Sigmoid colon (tissue), 7 donors: ENCODE data around the gene PGM1. TPM values are rescaled to one million over a fixed set of nuclear protein-coding genes. Genes with fewer than 3 reads are reported as not detected.

Experiments
- DNase-seq: peaks from one replicate; pipeline ENCODE4 v3.0.0-alpha.2; 2019
- H3K27ac ChIP-seq, 4 donors: fragments of 200-600 bp; sonication (generic); one replicate each; pipeline ENCODE4 v1.5.1; 2016 to 2019; ENCODE audit warnings: mild to moderate bottlenecking in 1 of 4
- H3K27me3 ChIP-seq, 3 donors: fragments of 200-600 bp; sonication (generic); one replicate each; pipeline ENCODE4 v1.5.1; 2019; ENCODE audit warnings: mild to moderate bottlenecking in 1 of 3
- H3K36me3 ChIP-seq, 4 donors: fragments of 200-600 bp; sonication (generic); one replicate each; pipeline ENCODE4 v1.5.1; 2016 to 2019
- H3K4me1 ChIP-seq, 4 donors: fragments of 200-600 bp; sonication (generic); one replicate each; pipeline ENCODE4 v1.5.1; 2017 to 2019
- H3K4me3 ChIP-seq, 4 donors: fragments of 200-600 bp; sonication (generic); one replicate each; pipeline ENCODE4 v1.5.1; 2017 to 2019; ENCODE audit warnings: mild to moderate bottlenecking in 2 of 4, moderate library complexity in 1 of 4
- H3K9me3 ChIP-seq, 4 donors: fragments of 200-600 bp in 3 of 4; sonication (generic) in 3 of 4; one replicate each; pipeline versions ENCODE4 v1.5.1 to v1.6.1; 2013 to 2019
- EP300 ChIP-seq, 4 donors: sonication (generic); formaldehyde crosslinking; IDR thresholded peaks; one replicate each; pipeline ENCODE4 v1.6.1; 2017; ENCODE audit warnings: antibody characterized with exemption in 4 of 4
- POLR2A ChIP-seq, 2 donors: fragments of 450-650 bp; IDR thresholded peaks; one replicate each; pipeline ENCODE4 v1.6.1; 2016; ENCODE audit warnings: antibody characterized with exemption in 2 of 2, mild to moderate bottlenecking in 2 of 2, moderate library complexity in 2 of 2
- POLR2AphosphoS5 ChIP-seq, 4 donors: sonication (generic); formaldehyde crosslinking; IDR thresholded peaks; one replicate each; pipeline ENCODE4 v1.6.1; 2017; ENCODE audit warnings: antibody characterized with exemption in 4 of 4
- WGBS, 2 donors: extraction: QIAGEN DNeasy Blood & Tissue Kit; methylation state at CpG; one replicate each; pipeline ENCODE4 v1.1.7; 2013; 5-methylcytosine and 5-hydroxymethylcytosine counted together
- intact Hi-C: fragments of 100-400 bp; cut with DNase I; formaldehyde crosslinking; loops from one replicate; pipeline ENCODE4 v1.15.1; 2023
- polyA plus RNA-seq, 3 donors: library from polyadenylated mRNA; stranded (reverse); fragments of 200-250 nt; gene quantifications; one replicate each; pipeline ENCODE4 v1.2.3, GENCODE V29; 2013
- small RNA-seq, 3 donors: library from RNA; depleted of rRNA; stranded (forward); fragments of <200 nt; gene quantifications; one replicate each; pipeline ENCODE3, GENCODE V24; 2016
- total RNA-seq, 4 donors: library from RNA; depleted of rRNA; stranded (reverse); fragments of >200 nt; gene quantifications; one replicate each; pipeline ENCODE4 v1.1.0, GENCODE V29; 2016
- TF ChIP-seq, protein P1 (sequence below), 4 experiments: fragments of 450-650 bp in 3 of 4; fragments of 200-600 bp in 1 of 4; IDR thresholded peaks; one replicate each; pipeline ENCODE4 v1.5.1; 2016 to 2019; ENCODE audit warnings: antibody characterized with exemption in 4 of 4, mild to moderate bottlenecking in 3 of 4, moderate library complexity in 2 of 4
- donor health status: healthy with polysubstance abuse.
- donor health status: Bipolar disorder and iron deficiency.
- donor health status: healthy.

Gene PGM1
- total and polyA plus RNA-seq, 7 donors: 36.1 to 59.6 (median 53.5) TPM

DNA sequence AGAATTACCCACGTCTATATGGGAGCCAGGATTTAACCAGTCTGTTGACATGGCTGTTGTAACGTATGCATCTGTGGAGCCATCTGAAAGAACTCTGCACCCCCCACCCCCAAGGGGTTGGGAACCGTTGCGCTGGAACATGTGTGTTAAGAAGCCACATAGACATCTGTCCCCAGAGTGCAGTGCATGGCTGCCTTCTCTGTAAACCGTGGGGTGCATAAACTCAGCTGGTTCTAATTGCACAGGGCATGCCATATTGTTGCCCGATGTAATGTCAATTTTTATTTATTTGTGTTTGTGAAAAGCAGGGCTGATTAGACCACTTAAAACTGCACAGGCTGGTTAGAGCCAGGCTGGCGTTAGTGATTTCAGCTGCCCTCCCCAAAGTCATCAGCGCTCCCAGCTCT lies 110.5 kb downstream of the PGM1 start:
- intact Hi-C loops: no loop called here

DNA sequence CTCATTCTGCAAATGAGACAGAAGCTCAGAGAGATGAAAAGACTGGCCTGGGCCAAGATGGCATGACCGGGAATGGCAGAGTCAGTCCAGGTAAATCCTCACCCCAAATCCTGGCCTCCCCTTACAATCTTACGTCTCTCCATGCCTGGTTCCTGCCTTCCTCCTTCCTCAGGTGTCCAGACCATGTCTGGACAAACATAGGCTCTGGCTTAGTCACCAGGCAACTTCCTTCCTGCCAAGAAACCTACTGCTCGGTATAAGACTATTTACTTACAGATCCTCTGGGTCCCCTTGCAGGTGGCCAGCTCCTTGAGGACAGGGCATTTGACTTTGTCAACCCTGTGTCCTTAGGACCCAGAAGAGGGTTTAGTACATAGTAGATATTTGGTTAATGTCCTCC lies 111.2 kb downstream of the PGM1 start:
- Histone ChIP-seq H3K27me3 (no peaks in the 10 kb centered on the region), H3K4me1 (peaks cover 0 to 21% (median 7%) of the 10 kb centered on the region in 4 donors), H3K36me3 (no peaks in the 10 kb centered on the region), H3K9me3 (no peaks in the 10 kb centered on the region), H3K4me3 (no peak overlapping the region), H3K27ac (no peak overlapping the region)
- DNase-seq: peak; percentile 39
- intact Hi-C loops: no loop called here
- 38 to 55% methylated on average over 3 of the region's 3 CpGs for WGBS, 2 donors
- TF ChIP-seq, protein P1, sequence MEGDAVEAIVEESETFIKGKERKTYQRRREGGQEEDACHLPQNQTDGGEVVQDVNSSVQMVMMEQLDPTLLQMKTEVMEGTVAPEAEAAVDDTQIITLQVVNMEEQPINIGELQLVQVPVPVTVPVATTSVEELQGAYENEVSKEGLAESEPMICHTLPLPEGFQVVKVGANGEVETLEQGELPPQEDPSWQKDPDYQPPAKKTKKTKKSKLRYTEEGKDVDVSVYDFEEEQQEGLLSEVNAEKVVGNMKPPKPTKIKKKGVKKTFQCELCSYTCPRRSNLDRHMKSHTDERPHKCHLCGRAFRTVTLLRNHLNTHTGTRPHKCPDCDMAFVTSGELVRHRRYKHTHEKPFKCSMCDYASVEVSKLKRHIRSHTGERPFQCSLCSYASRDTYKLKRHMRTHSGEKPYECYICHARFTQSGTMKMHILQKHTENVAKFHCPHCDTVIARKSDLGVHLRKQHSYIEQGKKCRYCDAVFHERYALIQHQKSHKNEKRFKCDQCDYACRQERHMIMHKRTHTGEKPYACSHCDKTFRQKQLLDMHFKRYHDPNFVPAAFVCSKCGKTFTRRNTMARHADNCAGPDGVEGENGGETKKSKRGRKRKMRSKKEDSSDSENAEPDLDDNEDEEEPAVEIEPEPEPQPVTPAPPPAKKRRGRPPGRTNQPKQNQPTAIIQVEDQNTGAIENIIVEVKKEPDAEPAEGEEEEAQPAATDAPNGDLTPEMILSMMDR (IDR thresholded peaks at IDR 0.05): no peak
- TF ChIP-seq POLR2AphosphoS5 (IDR thresholded peaks at IDR 0.05): no peak
- no peak for TF ChIP-seq POLR2A (IDR thresholded peaks at IDR 0.05)
- no peak for TF ChIP-seq EP300 (IDR thresholded peaks at IDR 0.05)

More for the DNA sequence above, 110.5 kb downstream of the PGM1 start:
- Histone ChIP-seq H3K4me1 (peaks cover 0 to 28% (median 13%) of the 10 kb centered on the region in 4 donors), H3K9me3 (no peaks in the 10 kb centered on the region), H3K36me3 (no peaks in the 10 kb centered on the region), H3K27ac (no peak overlapping the region), H3K4me3 (no peak overlapping the region), H3K27me3 (no peaks in the 10 kb centered on the region)
- TF ChIP-seq, protein P1 (IDR thresholded peaks at IDR 0.05): no peak
- TF ChIP-seq EP300 (IDR thresholded peaks at IDR 0.05) (no peak), POLR2A (IDR thresholded peaks at IDR 0.05) (no peak), POLR2AphosphoS5 (IDR thresholded peaks at IDR 0.05) (no peak)
- WGBS, 2 donors: 67 to 89% methylated on average over 8 of the region's 8 CpGs
- DNase-seq: peak; percentile 47

DNA sequence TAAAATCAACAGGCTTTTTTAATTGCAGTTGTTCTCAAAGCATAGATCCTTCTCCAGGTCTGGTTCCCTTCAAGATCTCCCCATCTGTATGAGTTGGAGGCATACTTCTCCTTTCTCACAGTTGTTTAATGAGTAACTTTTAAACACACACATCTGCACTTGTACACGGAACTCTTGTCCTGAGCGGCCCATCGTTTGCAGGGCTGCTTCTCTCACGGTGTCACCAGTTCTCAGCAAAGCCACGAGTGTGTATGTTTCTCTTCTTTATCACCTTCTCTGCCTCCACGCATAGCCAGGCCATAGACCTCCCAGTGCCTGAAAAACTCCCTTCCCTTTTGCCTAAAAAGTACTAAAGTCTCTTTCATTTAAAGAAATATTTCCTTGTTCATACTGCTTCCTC lies 111.9 kb downstream of the PGM1 start:
- peak; percentile 38 for DNase-seq
- no peak for TF ChIP-seq POLR2A (IDR thresholded peaks at IDR 0.05)
- TF ChIP-seq, protein P1 (IDR thresholded peaks at IDR 0.05): no peak
- no peak for TF ChIP-seq POLR2AphosphoS5 (IDR thresholded peaks at IDR 0.05)
- no peak for TF ChIP-seq EP300 (IDR thresholded peaks at IDR 0.05)
- Histone ChIP-seq H3K4me1 (peaks cover 0 to 15% (median 4%) of the 10 kb centered on the region in 4 donors), H3K27me3 (no peaks in the 10 kb centered on the region), H3K4me3 (no peak overlapping the region), H3K27ac (no peak overlapping the region), H3K36me3 (no peaks in the 10 kb centered on the region), H3K9me3 (no peaks in the 10 kb centered on the region)
- intact Hi-C loops: no loop called here
- 9 to 30% methylated on average over 6 of the region's 6 CpGs for WGBS, 2 donors

DNA sequence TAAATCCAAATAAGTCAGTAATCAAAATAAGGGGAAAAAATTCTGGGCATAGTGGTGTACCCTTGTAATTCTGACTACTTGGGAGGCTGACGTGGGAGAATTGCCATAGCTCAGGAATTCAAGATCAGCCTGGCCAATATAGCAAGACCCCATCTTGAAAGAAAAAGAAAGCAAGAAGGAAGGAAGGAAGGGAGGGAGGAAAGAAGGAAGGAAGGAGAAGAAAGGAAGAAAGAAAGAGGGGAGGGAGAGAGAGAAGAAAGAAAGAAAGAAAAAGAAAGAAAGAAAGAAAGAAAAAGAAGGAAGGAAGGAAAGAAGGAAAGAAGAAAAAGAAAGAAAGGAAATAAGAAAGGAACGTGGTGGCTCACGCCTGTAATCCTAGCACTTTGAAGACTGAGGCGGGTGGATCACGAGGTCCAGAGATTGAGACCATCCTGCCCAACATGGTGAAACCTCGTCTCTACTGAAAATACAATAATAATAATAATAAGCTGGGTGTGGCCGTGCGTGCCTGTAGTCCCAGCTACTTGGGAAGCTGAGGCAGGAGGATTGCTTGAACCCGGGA lies 116.1 kb downstream of the PGM1 start:
- DNase-seq: peak; percentile 34
- 91 to 92% methylated on average over 9 of the region's 9 CpGs for WGBS, 2 donors
- Histone ChIP-seq H3K36me3 (no peaks in the 10 kb centered on the region), H3K27ac (no peak overlapping the region), H3K9me3 (no peaks in the 10 kb centered on the region), H3K4me1 (peaks cover 0 to 2% (median under 1%) of the 10 kb centered on the region in 4 donors), H3K27me3 (no peaks in the 10 kb centered on the region), H3K4me3 (no peak overlapping the region)
- intact Hi-C loops: no loop called here
- TF ChIP-seq POLR2AphosphoS5 (IDR thresholded peaks at IDR 0.05): no peak
- TF ChIP-seq, protein P1 (IDR thresholded peaks at IDR 0.05): no peak
- TF ChIP-seq EP300 (IDR thresholded peaks at IDR 0.05): no peak
- TF ChIP-seq POLR2A (IDR thresholded peaks at IDR 0.05): no peak

Small RNAs within 50 kb of the gene (small RNA-seq; reads per million reads assigned to genes)
- gene RF02105: 0 reads per million in 3 donors
- gene RF02106: 0 reads per million in 3 donors
- gene RF02107: 0 reads per million in 3 donors
- gene RF02108: 0 reads per million in 3 donors
- gene RF02109: 0 reads per million in 3 donors
- gene RF02110: 0 reads per million in 3 donors

Other genes with a start within 250 kb of the PGM1 start
- 10 to 100 TPM in 1 of 4 donors, 1 to 10 TPM in 3; 6.2 to 11.4 (median 7.1) TPM for gene ALG6, start 225.8 kb upstream of the PGM1 start, total RNA-seq
- gene ALG6, start 225.8 kb upstream of the PGM1 start, polyA plus RNA-seq: 10 to 100 TPM in 1 of 3 donors, 1 to 10 TPM in 2; 3.0 to 10.8 (median 3.2) TPM
- gene ITGB3BP, start 70.2 kb upstream of the PGM1 start, total RNA-seq: 10 to 100 TPM in 3 of 4 donors, 1 to 10 TPM in 1; 9.4 to 25.3 (median 15.1) TPM
- gene ITGB3BP, start 70.2 kb upstream of the PGM1 start, polyA plus RNA-seq: 10 to 100 TPM; 15.7 to 21.6 (median 17.3) TPM
- gene EFCAB7, start 69.9 kb upstream of the PGM1 start, total RNA-seq: 10 to 100 TPM in 2 of 4 donors, 1 to 10 TPM in 2; 6.9 to 12.8 (median 10.4) TPM
- 1 to 10 TPM; 1.8 to 2.8 (median 2.3) TPM for gene EFCAB7, start 69.9 kb upstream of the PGM1 start, polyA plus RNA-seq
- gene ROR1, start 180.6 kb downstream of the PGM1 start, total RNA-seq: 10 to 100 TPM; 27.3 to 37.1 (median 29.3) TPM
- gene ROR1, start 180.6 kb downstream of the PGM1 start, polyA plus RNA-seq: 1 to 10 TPM in 1 of 3 donors, under 1 TPM in 2; under 0.01 to 1.3 (median 0.23) TPM